ENCODE results near the gene SLC5A5.
A peak's percentile ranks its signal among the peaks of the same experiment; 100 is the strongest.

SLC5A5 gene

DNA sequence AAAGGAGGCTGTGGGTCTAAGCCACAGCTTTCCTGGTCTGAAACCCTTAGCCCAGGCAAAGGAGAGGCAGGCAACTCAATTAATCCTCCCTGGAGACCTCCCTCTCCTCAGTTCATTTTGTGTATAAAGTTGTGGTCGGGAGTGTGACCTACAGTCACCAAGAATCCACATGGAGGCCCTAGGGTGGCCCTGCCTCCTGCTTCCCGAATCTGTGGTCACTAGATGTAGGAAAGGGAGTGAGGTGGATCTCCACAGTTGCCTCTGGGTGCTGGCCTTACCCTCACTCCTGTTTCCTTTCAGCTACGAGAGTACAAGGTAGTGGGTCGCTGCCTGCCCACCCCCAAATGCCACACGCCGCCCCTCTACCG lies 10.8 kb upstream of the SLC5A5 start:
- Histone ChIP-seq H3K36me3 (replicated peaks; ENCODE audit: low read depth, low read length) (peaks cover 50% of the 10 kb centered on the region), H3K4me2 (ENCODE audit: low read length) (peak overlapping the region; percentile 100), H3K9ac (ENCODE audit: low read length) (peak overlapping the region; percentile 98), H4K20me1 (ENCODE audit: insufficient read depth, low read length) (peaks cover 59% of the 10 kb centered on the region), H3K4me3 (ENCODE audit: low read length) (peak overlapping the region; percentile 88), H3K4me1 (ENCODE audit: low read length) (peaks cover 25% of the 10 kb centered on the region), H3K9me3 (ENCODE audit: insufficient read depth, low read length) (no peaks in the 10 kb centered on the region), H3K79me2 (ENCODE audit: low read length) (peaks cover 36% of the 10 kb centered on the region), H2AFZ (ENCODE audit: low read depth, low read length) (no peak overlapping the region), H3K27me3 (ENCODE audit: low read depth, low read length) (no peaks in the 10 kb centered on the region), H3K27ac (ENCODE audit: low read length) (peak overlapping the region; percentile 67)
- TF ChIP-seq EZH2phosphoT487 (IDR thresholded peaks at IDR 0.05; ENCODE audit: low read depth), result no peak
- TF ChIP-seq, protein P1, sequence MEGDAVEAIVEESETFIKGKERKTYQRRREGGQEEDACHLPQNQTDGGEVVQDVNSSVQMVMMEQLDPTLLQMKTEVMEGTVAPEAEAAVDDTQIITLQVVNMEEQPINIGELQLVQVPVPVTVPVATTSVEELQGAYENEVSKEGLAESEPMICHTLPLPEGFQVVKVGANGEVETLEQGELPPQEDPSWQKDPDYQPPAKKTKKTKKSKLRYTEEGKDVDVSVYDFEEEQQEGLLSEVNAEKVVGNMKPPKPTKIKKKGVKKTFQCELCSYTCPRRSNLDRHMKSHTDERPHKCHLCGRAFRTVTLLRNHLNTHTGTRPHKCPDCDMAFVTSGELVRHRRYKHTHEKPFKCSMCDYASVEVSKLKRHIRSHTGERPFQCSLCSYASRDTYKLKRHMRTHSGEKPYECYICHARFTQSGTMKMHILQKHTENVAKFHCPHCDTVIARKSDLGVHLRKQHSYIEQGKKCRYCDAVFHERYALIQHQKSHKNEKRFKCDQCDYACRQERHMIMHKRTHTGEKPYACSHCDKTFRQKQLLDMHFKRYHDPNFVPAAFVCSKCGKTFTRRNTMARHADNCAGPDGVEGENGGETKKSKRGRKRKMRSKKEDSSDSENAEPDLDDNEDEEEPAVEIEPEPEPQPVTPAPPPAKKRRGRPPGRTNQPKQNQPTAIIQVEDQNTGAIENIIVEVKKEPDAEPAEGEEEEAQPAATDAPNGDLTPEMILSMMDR (IDR thresholded peaks at IDR 0.05; ENCODE audit: low read depth, low read length), result no peak

DNA sequence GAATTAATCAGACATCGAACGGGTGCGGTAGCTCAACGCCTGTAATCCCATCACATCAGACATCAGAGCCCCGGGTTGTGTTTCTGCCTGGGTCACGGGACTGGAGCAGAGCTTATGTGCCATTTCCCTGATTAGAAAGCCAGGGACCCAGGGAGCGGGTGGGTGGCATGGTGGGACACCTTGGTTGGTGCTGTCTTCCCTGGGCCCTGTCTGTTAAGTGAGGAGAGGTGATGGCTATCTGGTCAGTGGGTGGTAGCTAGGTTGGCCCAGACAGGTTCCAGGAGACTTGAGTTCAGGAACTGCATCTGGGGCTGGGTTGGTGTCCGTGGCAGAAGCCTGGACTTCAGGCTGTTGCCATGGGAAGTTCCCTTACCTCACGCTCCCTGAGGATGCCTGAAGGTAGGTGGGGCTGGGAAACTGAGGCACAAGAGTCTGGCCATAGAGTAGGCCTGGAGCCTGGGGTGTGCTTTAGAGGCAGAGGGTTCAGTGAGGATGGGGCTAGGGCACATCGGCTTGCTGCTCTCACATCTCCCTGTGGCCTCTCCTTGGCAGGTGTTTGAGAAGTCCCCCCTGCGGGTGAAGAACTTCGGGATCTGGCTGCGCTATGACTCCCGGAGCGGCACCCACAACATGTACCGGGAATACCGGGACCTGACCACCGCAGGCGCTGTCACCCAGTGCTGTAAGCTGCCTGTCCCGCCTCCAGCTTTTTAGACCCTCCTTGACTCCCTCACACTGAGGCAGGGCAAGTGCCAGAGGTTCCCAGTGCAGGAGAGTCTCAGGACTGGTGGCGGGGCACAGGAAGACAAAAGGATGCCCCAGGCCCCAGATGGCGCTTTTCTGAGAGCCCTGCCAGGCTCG lies 10.0 kb upstream of the SLC5A5 start:
- Histone ChIP-seq H4K20me1 (ENCODE audit: insufficient read depth, low read length) (peaks cover 60% of the 10 kb centered on the region), H3K4me2 (ENCODE audit: low read length) (peak overlapping the region; percentile 100), H3K79me2 (ENCODE audit: low read length) (peaks cover 36% of the 10 kb centered on the region), H3K9ac (ENCODE audit: low read length) (peak overlapping the region; percentile 98), H3K9me3 (ENCODE audit: insufficient read depth, low read length) (no peaks in the 10 kb centered on the region), H2AFZ (ENCODE audit: low read depth, low read length) (no peak overlapping the region), H3K4me3 (ENCODE audit: low read length) (peak overlapping the region; percentile 88), H3K27ac (ENCODE audit: low read length) (peak overlapping the region; percentile 67), H3K4me1 (ENCODE audit: low read length) (peaks cover 24% of the 10 kb centered on the region), H3K36me3 (replicated peaks; ENCODE audit: low read depth, low read length) (peaks cover 50% of the 10 kb centered on the region), H3K27me3 (ENCODE audit: low read depth, low read length) (no peaks in the 10 kb centered on the region)
- TF ChIP-seq, protein P1 (IDR thresholded peaks at IDR 0.05; ENCODE audit: low read depth, low read length), result no peak
- no peak for TF ChIP-seq EZH2phosphoT487 (IDR thresholded peaks at IDR 0.05; ENCODE audit: low read depth)

DNA sequence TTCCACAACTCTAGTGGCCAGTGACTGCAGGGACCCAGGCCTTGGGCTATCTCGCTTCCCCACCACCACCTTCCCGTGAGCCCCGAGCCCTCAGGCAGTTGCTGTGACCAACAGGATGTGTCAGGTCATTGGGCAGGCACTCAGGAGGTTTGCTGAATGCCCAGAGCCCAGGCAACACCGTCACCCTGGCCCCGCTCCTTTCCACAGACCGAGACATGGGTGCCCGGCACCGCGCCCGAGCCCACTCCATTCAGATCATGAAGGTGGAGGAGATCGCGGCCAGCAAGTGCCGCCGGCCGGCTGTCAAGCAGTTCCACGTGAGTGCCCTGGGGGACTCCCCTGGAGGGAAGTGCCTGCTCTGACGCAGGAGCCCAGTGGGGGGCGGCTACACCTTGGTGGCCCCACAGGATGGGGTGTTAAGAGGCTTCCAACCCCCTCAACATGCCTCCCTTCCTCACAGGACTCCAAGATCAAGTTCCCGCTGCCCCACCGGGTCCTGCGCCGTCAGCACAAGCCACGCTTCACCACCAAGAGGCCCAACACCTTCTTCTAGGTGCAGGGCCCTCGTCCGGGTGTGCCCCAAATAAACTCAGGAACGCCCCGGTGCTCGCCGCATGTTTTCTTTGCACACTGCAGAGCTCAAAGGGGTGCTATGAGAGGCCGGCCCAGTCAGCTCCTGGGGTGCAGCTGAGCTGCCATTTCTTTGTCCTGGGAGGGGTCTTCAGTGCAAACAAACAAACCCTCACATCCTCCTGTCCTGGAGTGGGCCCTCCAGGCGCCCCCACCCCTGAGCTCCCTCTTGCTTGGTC lies 8.8 kb upstream of the SLC5A5 start:
- Histone ChIP-seq H2AFZ (ENCODE audit: low read depth, low read length) (no peak overlapping the region), H3K36me3 (replicated peaks; ENCODE audit: low read depth, low read length) (peaks cover 50% of the 10 kb centered on the region)

More for the DNA sequence above, 8.8 kb upstream of the SLC5A5 start:
- Histone ChIP-seq H3K9me3 (ENCODE audit: insufficient read depth, low read length) (no peaks in the 10 kb centered on the region), H3K79me2 (ENCODE audit: low read length) (peaks cover 36% of the 10 kb centered on the region), H3K4me3 (ENCODE audit: low read length) (no peak overlapping the region), H3K27me3 (ENCODE audit: low read depth, low read length) (no peaks in the 10 kb centered on the region), H3K4me1 (ENCODE audit: low read length) (peaks cover 24% of the 10 kb centered on the region), H3K27ac (ENCODE audit: low read length) (peak overlapping the region; percentile 67; the same call in 1 of the 2 replicates), H3K9ac (ENCODE audit: low read length) (no peak overlapping the region), H4K20me1 (ENCODE audit: insufficient read depth, low read length) (peaks cover 60% of the 10 kb centered on the region), H3K4me2 (ENCODE audit: low read length) (peak overlapping the region; percentile 100; the same call in 1 of the 2 replicates)
- TF ChIP-seq, protein P1 (IDR thresholded peaks at IDR 0.05; ENCODE audit: low read depth, low read length), result no peak
- no peak for TF ChIP-seq EZH2phosphoT487 (IDR thresholded peaks at IDR 0.05; ENCODE audit: low read depth)
